Gastroesophageal sphincter (tissue), 3 donors: ENCODE results near the gene ARRDC5.

Experiments used
- CTCF ChIP-seq, 4 experiments: fragments of 200-600 bp in 2 of 4; fragments of 450-650 bp in 2 of 4; sonication (generic) in 1 of 4; IDR thresholded peaks; one replicate each; pipeline ENCODE4 v1.5.1; 2017 to 2019; ENCODE audit warnings: antibody characterized with exemption in 4 of 4, mild to moderate bottlenecking in 2 of 4, moderate library complexity in 2 of 4
- POLR2A ChIP-seq, 2 donors: fragments of 450-650 bp; IDR thresholded peaks; one replicate each; pipeline ENCODE4 v1.6.1; 2017; ENCODE audit warnings: antibody characterized with exemption in 2 of 2, mild to moderate bottlenecking in 2 of 2, moderate library complexity in 1 of 2
- POLR2AphosphoS5 ChIP-seq: sonication (generic); formaldehyde crosslinking; IDR thresholded peaks from one replicate; pipeline ENCODE4 v1.6.1; 2017; ENCODE audit warnings: antibody characterized with exemption

GRCh38 chr19:4937060-4937459, 34.4 kb upstream of the ARRDC5 start:
- TF ChIP-seq CTCF (IDR thresholded peaks at IDR 0.05) (no peak), POLR2A (IDR thresholded peaks at IDR 0.05) (no peak), POLR2AphosphoS5 (no peak)
